ENCODE measurements around the gene PCDHGA1.

DNA sequence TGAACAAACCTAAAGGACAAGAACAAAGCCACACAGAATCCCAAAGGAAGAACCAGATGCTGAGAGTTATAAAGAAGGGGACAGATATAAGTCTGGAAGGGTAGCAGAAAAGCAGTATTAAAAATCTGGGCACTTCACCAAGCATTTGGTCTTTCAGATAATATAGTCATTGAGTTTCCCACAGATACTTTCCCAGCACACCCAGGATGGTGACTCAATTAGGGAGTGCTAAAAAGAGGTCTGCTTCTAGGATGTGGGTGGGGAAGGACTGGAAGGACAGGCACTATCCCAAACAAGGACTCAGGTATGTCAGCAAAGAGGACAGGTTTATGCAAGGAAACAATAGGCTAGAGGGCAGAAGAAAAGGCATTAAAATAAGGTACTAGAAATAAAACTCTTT is 229.1 kb downstream of the PCDHGA1 start:
- TF ChIP-seq, protein P1, sequence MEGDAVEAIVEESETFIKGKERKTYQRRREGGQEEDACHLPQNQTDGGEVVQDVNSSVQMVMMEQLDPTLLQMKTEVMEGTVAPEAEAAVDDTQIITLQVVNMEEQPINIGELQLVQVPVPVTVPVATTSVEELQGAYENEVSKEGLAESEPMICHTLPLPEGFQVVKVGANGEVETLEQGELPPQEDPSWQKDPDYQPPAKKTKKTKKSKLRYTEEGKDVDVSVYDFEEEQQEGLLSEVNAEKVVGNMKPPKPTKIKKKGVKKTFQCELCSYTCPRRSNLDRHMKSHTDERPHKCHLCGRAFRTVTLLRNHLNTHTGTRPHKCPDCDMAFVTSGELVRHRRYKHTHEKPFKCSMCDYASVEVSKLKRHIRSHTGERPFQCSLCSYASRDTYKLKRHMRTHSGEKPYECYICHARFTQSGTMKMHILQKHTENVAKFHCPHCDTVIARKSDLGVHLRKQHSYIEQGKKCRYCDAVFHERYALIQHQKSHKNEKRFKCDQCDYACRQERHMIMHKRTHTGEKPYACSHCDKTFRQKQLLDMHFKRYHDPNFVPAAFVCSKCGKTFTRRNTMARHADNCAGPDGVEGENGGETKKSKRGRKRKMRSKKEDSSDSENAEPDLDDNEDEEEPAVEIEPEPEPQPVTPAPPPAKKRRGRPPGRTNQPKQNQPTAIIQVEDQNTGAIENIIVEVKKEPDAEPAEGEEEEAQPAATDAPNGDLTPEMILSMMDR (IDR thresholded peaks at IDR 0.05; ENCODE audit: low read depth, low read length, missing input control): no peak
- TF ChIP-seq, protein P2, sequence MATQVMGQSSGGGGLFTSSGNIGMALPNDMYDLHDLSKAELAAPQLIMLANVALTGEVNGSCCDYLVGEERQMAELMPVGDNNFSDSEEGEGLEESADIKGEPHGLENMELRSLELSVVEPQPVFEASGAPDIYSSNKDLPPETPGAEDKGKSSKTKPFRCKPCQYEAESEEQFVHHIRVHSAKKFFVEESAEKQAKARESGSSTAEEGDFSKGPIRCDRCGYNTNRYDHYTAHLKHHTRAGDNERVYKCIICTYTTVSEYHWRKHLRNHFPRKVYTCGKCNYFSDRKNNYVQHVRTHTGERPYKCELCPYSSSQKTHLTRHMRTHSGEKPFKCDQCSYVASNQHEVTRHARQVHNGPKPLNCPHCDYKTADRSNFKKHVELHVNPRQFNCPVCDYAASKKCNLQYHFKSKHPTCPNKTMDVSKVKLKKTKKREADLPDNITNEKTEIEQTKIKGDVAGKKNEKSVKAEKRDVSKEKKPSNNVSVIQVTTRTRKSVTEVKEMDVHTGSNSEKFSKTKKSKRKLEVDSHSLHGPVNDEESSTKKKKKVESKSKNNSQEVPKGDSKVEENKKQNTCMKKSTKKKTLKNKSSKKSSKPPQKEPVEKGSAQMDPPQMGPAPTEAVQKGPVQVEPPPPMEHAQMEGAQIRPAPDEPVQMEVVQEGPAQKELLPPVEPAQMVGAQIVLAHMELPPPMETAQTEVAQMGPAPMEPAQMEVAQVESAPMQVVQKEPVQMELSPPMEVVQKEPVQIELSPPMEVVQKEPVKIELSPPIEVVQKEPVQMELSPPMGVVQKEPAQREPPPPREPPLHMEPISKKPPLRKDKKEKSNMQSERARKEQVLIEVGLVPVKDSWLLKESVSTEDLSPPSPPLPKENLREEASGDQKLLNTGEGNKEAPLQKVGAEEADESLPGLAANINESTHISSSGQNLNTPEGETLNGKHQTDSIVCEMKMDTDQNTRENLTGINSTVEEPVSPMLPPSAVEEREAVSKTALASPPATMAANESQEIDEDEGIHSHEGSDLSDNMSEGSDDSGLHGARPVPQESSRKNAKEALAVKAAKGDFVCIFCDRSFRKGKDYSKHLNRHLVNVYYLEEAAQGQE (IDR thresholded peaks at IDR 0.05): no peak
- no peak for TF ChIP-seq GABPA (IDR thresholded peaks at IDR 0.05 in 1 of 2, conservative IDR thresholded peaks at IDR 0.05 in 1 of 2)
- TF ChIP-seq, protein P3, sequence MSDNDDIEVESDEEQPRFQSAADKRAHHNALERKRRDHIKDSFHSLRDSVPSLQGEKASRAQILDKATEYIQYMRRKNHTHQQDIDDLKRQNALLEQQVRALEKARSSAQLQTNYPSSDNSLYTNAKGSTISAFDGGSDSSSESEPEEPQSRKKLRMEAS (IDR thresholded peaks at IDR 0.05): no peak
- TF ChIP-seq HNF4G (IDR thresholded peaks at IDR 0.05): no peak
- TF ChIP-seq HNF4A (conservative IDR thresholded peaks at IDR 0.05): no peak
- no peak for TF ChIP-seq EGR1 (IDR thresholded peaks at IDR 0.05; ENCODE audit: low read depth in 2 of 2)
- no peak for TF ChIP-seq YY1 (IDR thresholded peaks at IDR 0.05)
- TF ChIP-seq RXRA (IDR thresholded peaks at IDR 0.05): no peak
- TF ChIP-seq TAF1 (conservative IDR thresholded peaks at IDR 0.05): no peak
- TF ChIP-seq RAD21 (IDR thresholded peaks at IDR 0.05): no peak
- TF ChIP-seq SP1 (IDR thresholded peaks at IDR 0.05): no peak

Measured in liver (tissue), 3 donors.